Peyer's patch (tissue), 4 donors: ENCODE data around the gene GFI1B.

Source experiments
- POLR2A ChIP-seq, 2 donors: fragments of 450-650 bp; IDR thresholded peaks; one replicate each; pipeline ENCODE4 v1.5.1; 2017; ENCODE audit warnings: antibody characterized with exemption in 2 of 2, mild to moderate bottlenecking in 2 of 2, moderate library complexity in 2 of 2
- TF ChIP-seq, protein P1 (sequence below), 6 experiments: fragments of 450-650 bp in 4 of 6; fragments of 200-600 bp in 2 of 6; sonication (generic) in 1 of 6; IDR thresholded peaks; one replicate each; pipeline ENCODE4 v1.5.1; 2017 to 2019; ENCODE audit warnings: antibody characterized with exemption in 6 of 6, mild to moderate bottlenecking in 3 of 6, moderate library complexity in 1 of 6

DNA sequence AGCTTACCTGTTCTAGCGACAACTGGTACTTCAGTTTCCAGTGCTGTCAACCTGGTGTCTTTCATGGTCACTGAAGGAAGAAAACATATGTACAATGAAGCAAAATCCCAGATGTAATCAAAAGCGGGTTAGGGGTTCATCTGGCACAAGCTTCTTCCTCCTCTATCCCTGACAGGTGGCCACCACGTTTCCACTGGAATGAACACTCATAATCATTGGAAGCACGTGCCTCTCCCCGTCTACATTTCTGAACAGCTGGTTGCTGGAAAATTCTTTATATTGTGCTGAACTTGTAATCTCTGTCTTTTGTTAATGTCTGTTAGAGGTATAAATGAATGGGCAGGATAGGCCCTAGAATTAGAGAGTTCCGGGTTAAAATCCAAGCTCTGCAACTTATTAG lies 43.5 kb upstream of the GFI1B start:
- TF ChIP-seq, protein P1, sequence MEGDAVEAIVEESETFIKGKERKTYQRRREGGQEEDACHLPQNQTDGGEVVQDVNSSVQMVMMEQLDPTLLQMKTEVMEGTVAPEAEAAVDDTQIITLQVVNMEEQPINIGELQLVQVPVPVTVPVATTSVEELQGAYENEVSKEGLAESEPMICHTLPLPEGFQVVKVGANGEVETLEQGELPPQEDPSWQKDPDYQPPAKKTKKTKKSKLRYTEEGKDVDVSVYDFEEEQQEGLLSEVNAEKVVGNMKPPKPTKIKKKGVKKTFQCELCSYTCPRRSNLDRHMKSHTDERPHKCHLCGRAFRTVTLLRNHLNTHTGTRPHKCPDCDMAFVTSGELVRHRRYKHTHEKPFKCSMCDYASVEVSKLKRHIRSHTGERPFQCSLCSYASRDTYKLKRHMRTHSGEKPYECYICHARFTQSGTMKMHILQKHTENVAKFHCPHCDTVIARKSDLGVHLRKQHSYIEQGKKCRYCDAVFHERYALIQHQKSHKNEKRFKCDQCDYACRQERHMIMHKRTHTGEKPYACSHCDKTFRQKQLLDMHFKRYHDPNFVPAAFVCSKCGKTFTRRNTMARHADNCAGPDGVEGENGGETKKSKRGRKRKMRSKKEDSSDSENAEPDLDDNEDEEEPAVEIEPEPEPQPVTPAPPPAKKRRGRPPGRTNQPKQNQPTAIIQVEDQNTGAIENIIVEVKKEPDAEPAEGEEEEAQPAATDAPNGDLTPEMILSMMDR (IDR thresholded peaks at IDR 0.05), result no peak
- no peak for TF ChIP-seq POLR2A (IDR thresholded peaks at IDR 0.05)
